K562 (cell line): ENCODE data around the gene EYA3. TPM values are rescaled to one million over a fixed set of nuclear protein-coding genes. Genes with fewer than 3 reads are reported as not detected.

Source experiments
- ATF1 ChIP-seq, 2 experiments: fragments of 450-650 bp in 1 of 2; IDR thresholded peaks; 2 replicates each; pipeline ENCODE4 v1.6.1; 2016; ENCODE audit warnings: missing compliant biosample characterization in 1 of 2, missing genetic modification characterization in 1 of 2
- ATF3 ChIP-seq, 2 experiments: fragments of 450-650 bp in 1 of 2; sonication (generic) in 1 of 2; formaldehyde crosslinking in 1 of 2; IDR thresholded peaks in 1 of 2; conservative IDR thresholded peaks in 1 of 2; 2 replicates each; pipeline versions ENCODE4 v1.6.1 to v1.8.1; 2016 to 2023; ENCODE audit warnings: mild to moderate bottlenecking in 2 of 2, moderate library complexity in 2 of 2, inconsistent platforms in 1 of 2, missing genetic modification reagents in 1 of 2
- ATF7 ChIP-seq: fragments of 450-650 bp; IDR thresholded peaks from 2 replicates; pipeline ENCODE4 v1.7.1; 2014; ENCODE audit warnings: mild to moderate bottlenecking, moderate library complexity
- C11orf30 ChIP-seq: fragments of 450-650 bp; IDR thresholded peaks from 2 replicates; pipeline ENCODE4 v1.6.1; 2016; ENCODE audit warnings: low read depth, mild to moderate bottlenecking
- CEBPG ChIP-seq, 3 experiments: fragments of 200-800 bp in 1 of 3; sonication (Bioruptor generic) in 1 of 3; sonication (generic) in 1 of 3; formaldehyde crosslinking in 1 of 3; IDR thresholded peaks in 2 of 3; conservative IDR thresholded peaks in 1 of 3; 2 replicates each; pipeline versions ENCODE4 v1.6.1 to v1.8.0; 2016 to 2022; ENCODE audit warnings: missing compliant biosample characterization in 2 of 3, missing genetic modification characterization in 2 of 3, mild to moderate bottlenecking in 1 of 3, missing genetic modification reagents in 1 of 3
- CSDE1 ChIP-seq, 2 experiments: fragments of 450-650 bp; IDR thresholded peaks; 2 replicates each; pipeline ENCODE4 v1.6.1; 2016; ENCODE audit warnings: mild to moderate bottlenecking in 1 of 2
- HDAC2 ChIP-seq: fragments of 450-650 bp; IDR thresholded peaks from 2 replicates; pipeline ENCODE4 v1.6.1; 2016; ENCODE audit warnings: mild to moderate bottlenecking
- IRF1 ChIP-seq: sonication (generic); formaldehyde crosslinking; IDR thresholded peaks from 2 replicates; pipeline ENCODE4 v1.8.0; 2022; ENCODE audit warnings: missing genetic modification reagents, mild to moderate bottlenecking, borderline replicate concordance
- NFE2 ChIP-seq: IDR thresholded peaks from 2 replicates; pipeline ENCODE4 v1.6.1; 2014; ENCODE audit warnings: antibody characterized with exemption, low read depth
- NFE2L1 ChIP-seq: fragments of 450-650 bp; IDR thresholded peaks from 2 replicates; pipeline ENCODE4 v1.6.1; 2016; ENCODE audit warnings: missing genetic modification characterization, low read depth, mild to moderate bottlenecking, missing compliant biosample characterization, moderate library complexity, borderline replicate concordance
- POLR2H ChIP-seq: IDR thresholded peaks from 2 replicates; pipeline ENCODE4 v1.6.1; 2016; ENCODE audit warnings: missing genetic modification characterization, low read depth, mild to moderate bottlenecking, control low read depth, missing compliant biosample characterization, moderate library complexity
- ZBTB40 ChIP-seq, 2 experiments: fragments of 450-650 bp in 1 of 2; sonication (generic) in 1 of 2; formaldehyde crosslinking in 1 of 2; IDR thresholded peaks; 2 replicates each; pipeline versions ENCODE4 v1.7.1 to v1.9.0; 2016 to 2022; ENCODE audit warnings: inconsistent platforms in 1 of 2, mild to moderate bottlenecking in 1 of 2, missing genetic modification reagents in 1 of 2
- ZNF143 ChIP-seq: sonication (generic); formaldehyde crosslinking; IDR thresholded peaks from 2 replicates; pipeline ENCODE4 v1.9.0; 2022; ENCODE audit warnings: mild to moderate bottlenecking, missing genetic modification reagents
- ZNF197 ChIP-seq: fragments of 200-800 bp; sonication (Bioruptor generic); IDR thresholded peaks from 2 replicates; pipeline ENCODE4 v1.6.1; 2016; ENCODE audit warnings: low read depth, missing genetic modification characterization, missing compliant biosample characterization
- polyA plus RNA-seq, 8 experiments: library from polyadenylated mRNA; depleted of rRNA in 4 of 8; stranded (reverse) in 5 of 8; unstranded in 3 of 8; fragments of >200 nt; fragmentation: Nextera tagmentation in 2 of 8; fragmentation: Illumina TruSeq in 1 of 8; extraction: Ambion mirVana in 2 of 8; extraction: Trizol in 1 of 8; gene quantifications; 2 replicates each; pipeline versions ENCODE4 v1.2.1 to v1.2.3, GENCODE V29; 2011 to 2014; ENCODE audit warnings: inconsistent platforms in 1 of 8, missing spikeins in 1 of 8
- total RNA-seq, 7 experiments: library from RNA; depleted of rRNA in 6 of 7; stranded (reverse); fragments of >200 nt in 6 of 7; fragmentation: Illumina TruSeq in 2 of 7; extraction: Trizol in 2 of 7; gene quantifications; 2 replicates each; pipeline versions ENCODE4 v1.2.1 to v1.2.3, GENCODE V29; 2011 to 2021; ENCODE audit warnings: low replicate concordance in 1 of 7

Gene EYA3
- total and polyA plus RNA-seq, 9 of the 15 experiments (the other 6 are each of a cell fraction or from before 2014, with no cell fraction given), result 21.7 to 64.0 (median 43.6) TPM

- TF ChIP-seq CEBPG (CRISPR knock-in tag; IDR thresholded peaks at IDR 0.05) (peak; percentile 86), CEBPG (tag; conservative IDR thresholded peaks at IDR 0.05 in 1 of 2, IDR thresholded peaks at IDR 0.05 in 1 of 2) (peak; percentile 75 to 95), IRF1 (CRISPR knock-in tag) (no peak), ATF3 (IDR thresholded peaks at IDR 0.05) (peak; percentile 59), ATF3 (CRISPR knock-in tag; conservative IDR thresholded peaks at IDR 0.05) (no peak), NFE2 (peak; percentile 93), C11orf30 (peak; percentile 90), ZBTB40 (IDR thresholded peaks at IDR 0.05) (peak; percentile 72), ZBTB40 (CRISPR knock-in tag; IDR thresholded peaks at IDR 0.05) (no peak), ZNF143 (CRISPR knock-in tag) (no peak), ATF7 (0 out of 2 replicates have a peak, but pooled peaks have one; percentile 20), CSDE1 (IDR thresholded peaks at IDR 0.05) (no peak), POLR2H (tag) (peak; percentile 28; the same call in 1 of the 2 replicates), ATF1 (CRISPR knock-in tag; IDR thresholded peaks at IDR 0.05) (no peak), ATF1 (tag; IDR thresholded peaks at IDR 0.05) (0 out of 2 replicates have a peak, but pooled peaks have one; percentile 21), ZNF197 (no peak), NFE2L1 (peak; percentile 26; the same call in 1 of the 2 replicates), HDAC2 (peak; percentile 57)
Observed at GRCh38 chr1:28058971-28059878, 29.2 kb downstream of the EYA3 start (continued).
